DOHH2 (cell line): Measurements from ENCODE around the gene CITED4.

ENCODE experiments used
- H3F3A ChIP-seq: fragments of 200-600 bp; sonication (generic), shearing (Covaris generic); 2 replicates; pipeline ENCODE4 v1.6.0; 2016; ENCODE audit warnings: antibody characterized with exemption, mild to moderate bottlenecking; ENCODE audit not compliant: control insufficient read depth, insufficient read depth
- H3K27ac ChIP-seq: fragments of 200-600 bp; sonication (generic); 2 replicates; pipeline ENCODE4 v1.5.1; 2014; ENCODE audit warnings: low read depth, mild to moderate bottlenecking, low read length, moderate library complexity
- H3K27me3 ChIP-seq: fragments of 200-600 bp; sonication (generic); 2 replicates; pipeline ENCODE4 v1.6.1; 2014; ENCODE audit warnings: mild to moderate bottlenecking, low read length, mixed read lengths; ENCODE audit not compliant: control insufficient read depth
- H3K36me3 ChIP-seq: fragments of 200-600 bp; sonication (generic); 2 replicates; pipeline ENCODE4 v1.6.1; 2014; ENCODE audit warnings: mild to moderate bottlenecking, low read length, moderate library complexity, mixed read lengths; ENCODE audit not compliant: control insufficient read depth
- H3K4me1 ChIP-seq: fragments of 200-600 bp; sonication (generic); 2 replicates; pipeline ENCODE4 v1.6.1; 2014; ENCODE audit warnings: mild to moderate bottlenecking, low read length, mixed read lengths; ENCODE audit not compliant: control insufficient read depth
- H3K4me2 ChIP-seq: fragments of 200-600 bp; sonication (generic); 2 replicates; pipeline ENCODE4 v1.6.0; 2014; ENCODE audit warnings: mild to moderate bottlenecking, low read length, moderate library complexity
- H3K4me3 ChIP-seq: fragments of 200-600 bp; sonication (generic); 2 replicates; pipeline ENCODE4 v1.5.1; 2014; ENCODE audit warnings: mild to moderate bottlenecking, low read length, mixed read lengths
- H3K79me2 ChIP-seq: fragments of 200-600 bp; sonication (generic); 2 replicates; pipeline ENCODE4 v1.6.1; 2014; ENCODE audit warnings: mild to moderate bottlenecking, low read length, mixed read lengths; ENCODE audit not compliant: control insufficient read depth
- H3K9me2 ChIP-seq: fragments of 200-600 bp; sonication (generic); replicated peaks from 2 replicates; pipeline ENCODE4 v1.6.1; 2014; ENCODE audit warnings: mild to moderate bottlenecking, low read length, mixed read lengths; ENCODE audit not compliant: control insufficient read depth
- H3K9me3 ChIP-seq: fragments of 200-600 bp; sonication (generic); 2 replicates; pipeline ENCODE4 v1.6.1; 2014; ENCODE audit warnings: antibody characterized with exemption, low read length, mixed read lengths; ENCODE audit not compliant: control insufficient read depth, insufficient read depth
- H4K20me1 ChIP-seq: fragments of 200-600 bp; sonication (generic); 2 replicates; pipeline ENCODE4 v1.6.0; 2014; ENCODE audit warnings: low read depth, mild to moderate bottlenecking, antibody characterized with exemption, low read length, moderate library complexity; ENCODE audit not compliant: control insufficient read depth, insufficient read depth
- EZH2phosphoT487 ChIP-seq: fragments of 200-600 bp; sonication (generic); IDR thresholded peaks from 2 replicates; pipeline ENCODE4 v1.6.1; 2017; ENCODE audit warnings: borderline replicate concordance, mild to moderate bottlenecking, antibody characterized with exemption, low read length, moderate library complexity, mixed read lengths
- TF ChIP-seq, protein P1 (sequence below): fragments of 200-600 bp; sonication (generic); IDR thresholded peaks from one replicate; pipeline ENCODE4 v1.5.1; 2014; ENCODE audit warnings: antibody characterized with exemption, mild to moderate bottlenecking, low read depth, low read length; ENCODE audit not compliant: poor library complexity, severe bottlenecking

The CITED4 gene

GRCh38 chr1:40857737-40858136 lies 4.4 kb downstream of the CITED4 start:
- Histone ChIP-seq H4K20me1 (no peaks in the 10 kb centered on the region), H3K4me2 (no peak overlapping the region), H3K79me2 (no peaks in the 10 kb centered on the region), H3K27me3 (peaks cover 16% of the 10 kb centered on the region; the same call in 1 of the 2 replicates), H3K9me2 (no peaks in the 10 kb centered on the region), H3K9me3 (no peaks in the 10 kb centered on the region), H3K4me1 (no peaks in the 10 kb centered on the region), H3K4me3 (no peak overlapping the region), H3F3A (no peaks in the 10 kb centered on the region), H3K27ac (no peak overlapping the region), H3K36me3 (no peaks in the 10 kb centered on the region)
- TF ChIP-seq, protein P1, sequence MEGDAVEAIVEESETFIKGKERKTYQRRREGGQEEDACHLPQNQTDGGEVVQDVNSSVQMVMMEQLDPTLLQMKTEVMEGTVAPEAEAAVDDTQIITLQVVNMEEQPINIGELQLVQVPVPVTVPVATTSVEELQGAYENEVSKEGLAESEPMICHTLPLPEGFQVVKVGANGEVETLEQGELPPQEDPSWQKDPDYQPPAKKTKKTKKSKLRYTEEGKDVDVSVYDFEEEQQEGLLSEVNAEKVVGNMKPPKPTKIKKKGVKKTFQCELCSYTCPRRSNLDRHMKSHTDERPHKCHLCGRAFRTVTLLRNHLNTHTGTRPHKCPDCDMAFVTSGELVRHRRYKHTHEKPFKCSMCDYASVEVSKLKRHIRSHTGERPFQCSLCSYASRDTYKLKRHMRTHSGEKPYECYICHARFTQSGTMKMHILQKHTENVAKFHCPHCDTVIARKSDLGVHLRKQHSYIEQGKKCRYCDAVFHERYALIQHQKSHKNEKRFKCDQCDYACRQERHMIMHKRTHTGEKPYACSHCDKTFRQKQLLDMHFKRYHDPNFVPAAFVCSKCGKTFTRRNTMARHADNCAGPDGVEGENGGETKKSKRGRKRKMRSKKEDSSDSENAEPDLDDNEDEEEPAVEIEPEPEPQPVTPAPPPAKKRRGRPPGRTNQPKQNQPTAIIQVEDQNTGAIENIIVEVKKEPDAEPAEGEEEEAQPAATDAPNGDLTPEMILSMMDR, result no peak
- TF ChIP-seq EZH2phosphoT487, result no peak

- H3K4me2 ChIP-seq, result no peak overlapping the region
Observed at GRCh38 chr1:40856656-40857302, 5.4 kb downstream of the CITED4 start.

GRCh38 chr1:40856116-40856515 lies 6.0 kb downstream of the CITED4 start:
- Histone ChIP-seq H3K27me3 (peaks cover 13% of the 10 kb centered on the region; the same call in 1 of the 2 replicates), H3K4me2 (no peak overlapping the region), H3K36me3 (no peaks in the 10 kb centered on the region), H3F3A (no peaks in the 10 kb centered on the region), H3K4me3 (no peak overlapping the region), H4K20me1 (no peaks in the 10 kb centered on the region), H3K79me2 (no peaks in the 10 kb centered on the region), H3K9me3 (no peaks in the 10 kb centered on the region), H3K4me1 (no peaks in the 10 kb centered on the region), H3K27ac (no peak overlapping the region), H3K9me2 (no peaks in the 10 kb centered on the region)
- no peak for TF ChIP-seq EZH2phosphoT487
- TF ChIP-seq, protein P1, result no peak

More at GRCh38 chr1:40856656-40857302, 5.4 kb downstream of the CITED4 start:
- Histone ChIP-seq H3K4me3 (no peak overlapping the region), H3K9me2 (no peaks in the 10 kb centered on the region), H3K79me2 (no peaks in the 10 kb centered on the region), H3K9me3 (no peaks in the 10 kb centered on the region), H3K4me1 (no peaks in the 10 kb centered on the region), H3K36me3 (no peaks in the 10 kb centered on the region), H4K20me1 (no peaks in the 10 kb centered on the region), H3K27ac (no peak overlapping the region), H3K27me3 (peaks cover 16% of the 10 kb centered on the region; the same call in 1 of the 2 replicates), H3F3A (no peaks in the 10 kb centered on the region)
- no peak for TF ChIP-seq EZH2phosphoT487
- TF ChIP-seq, protein P1, result no peak

GRCh38 chr1:40855513-40855912 lies 6.7 kb downstream of the CITED4 start:
- no peaks in the 10 kb centered on the region for H3F3A ChIP-seq
- H3K9me2 ChIP-seq, result no peaks in the 10 kb centered on the region
- H3K79me2 ChIP-seq, result no peaks in the 10 kb centered on the region
- H4K20me1 ChIP-seq, result no peaks in the 10 kb centered on the region
- no peaks in the 10 kb centered on the region for H3K4me1 ChIP-seq
- no peak overlapping the region for H3K27ac ChIP-seq
- H3K36me3 ChIP-seq, result no peaks in the 10 kb centered on the region
- H3K9me3 ChIP-seq, result no peaks in the 10 kb centered on the region
- no peak overlapping the region for H3K4me2 ChIP-seq
- H3K27me3 ChIP-seq, result peaks cover 7% of the 10 kb centered on the region; the same call in 1 of the 2 replicates
- no peak for TF ChIP-seq EZH2phosphoT487
- TF ChIP-seq, protein P1, result no peak
- no peak overlapping the region for H3K4me3 ChIP-seq
